NOMO-1 treated with DMSO at 0.1 percent for 48 hours (cell line): ENCODE measurements around the gene PEMT.

Experiments
- DNase-seq: peaks from one replicate; lab custom pipeline; 2025; ENCODE audit not compliant: unreplicated experiment; lab: John Stamatoyannopoulos, UW

Gene PEMT

DNA sequence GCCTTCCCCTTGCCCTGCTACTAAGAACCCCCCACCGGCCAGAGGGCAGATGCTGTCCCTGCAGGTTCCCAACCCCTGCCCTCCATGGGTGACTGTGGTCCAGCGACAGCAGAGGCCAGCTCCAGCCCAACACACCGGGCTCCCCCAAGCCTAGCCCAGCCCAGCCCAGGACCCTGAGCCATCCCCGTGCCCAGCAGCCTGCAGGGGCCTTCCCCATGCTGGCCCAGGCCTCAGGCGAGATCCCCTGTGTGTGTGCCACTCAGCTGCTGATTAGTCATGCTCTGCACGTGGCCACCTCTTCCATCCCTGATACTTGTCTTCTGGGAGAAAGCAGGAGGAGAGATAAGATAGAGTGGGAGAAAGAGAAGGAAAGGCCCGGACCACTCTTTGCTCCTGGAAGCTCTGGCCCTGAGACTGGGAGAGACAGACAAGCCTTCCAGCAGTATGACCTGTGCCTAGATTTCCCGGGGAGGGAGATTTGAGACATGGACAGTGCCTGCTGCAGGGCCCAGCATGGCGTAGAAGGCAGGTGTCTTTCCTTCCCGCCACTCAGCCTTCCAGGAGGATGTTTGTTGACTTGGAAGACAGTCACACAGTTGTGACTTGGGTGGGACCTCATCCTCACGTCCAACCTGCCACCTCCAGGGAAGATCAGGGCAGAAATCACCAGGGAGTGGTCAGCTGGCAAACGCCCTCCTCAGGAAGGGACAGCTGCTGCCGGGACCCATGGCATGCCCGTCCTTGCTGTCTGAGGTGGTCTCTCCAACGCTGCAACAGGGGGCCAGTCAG, 54.0 kb downstream of the PEMT start:
- DNase-seq: no peak

- DNase-seq: no peak
Observed at GRCh38 chr17:17536702-17537101, 54.8 kb downstream of the PEMT start.

DNA sequence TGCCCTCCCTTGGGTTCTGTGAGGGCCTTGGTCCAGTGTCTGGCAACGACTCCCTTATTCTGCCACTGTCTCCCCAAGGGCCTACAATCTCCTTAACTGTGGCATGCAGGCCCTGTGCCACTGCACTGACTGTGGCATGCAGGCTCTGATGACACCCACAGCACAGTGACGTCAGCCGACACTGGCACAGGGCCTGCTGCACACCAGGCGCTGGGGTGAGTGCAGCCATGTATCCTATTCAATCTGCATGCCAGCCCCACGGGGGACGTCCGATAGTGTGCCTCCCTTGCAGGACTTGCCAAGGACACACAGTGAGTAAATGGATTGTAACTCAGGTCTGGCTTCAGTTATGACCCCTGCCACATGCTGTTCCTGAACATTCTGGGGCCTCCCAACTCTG, 55.6 kb downstream of the PEMT start:
- DNase-seq: no peak

GRCh38 chr17:17533901-17534441, 57.5 kb downstream of the PEMT start:
- no peak for DNase-seq

DNA sequence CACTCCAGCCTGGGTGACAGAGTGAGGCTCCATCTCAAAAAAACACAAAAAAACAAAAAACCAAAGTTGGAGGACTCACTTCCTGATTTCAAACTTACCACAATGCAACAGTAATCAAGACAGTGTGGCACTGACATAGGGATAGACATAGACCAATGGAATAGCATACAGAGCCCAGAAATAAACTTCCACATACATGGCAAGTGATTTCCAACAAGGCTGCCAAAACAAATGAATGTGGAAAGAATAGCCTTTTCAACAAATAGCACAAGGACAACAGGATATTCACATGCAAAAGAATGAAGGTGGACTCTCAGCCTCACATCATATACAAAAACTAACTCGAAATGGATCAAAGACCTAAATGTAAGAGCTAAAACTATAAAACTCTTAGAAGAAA, 58.5 kb downstream of the PEMT start:
- DNase-seq: no peak

- DNase-seq: no peak
Observed at GRCh38 chr17:17531156-17531555, 60.4 kb downstream of the PEMT start.

DNA sequence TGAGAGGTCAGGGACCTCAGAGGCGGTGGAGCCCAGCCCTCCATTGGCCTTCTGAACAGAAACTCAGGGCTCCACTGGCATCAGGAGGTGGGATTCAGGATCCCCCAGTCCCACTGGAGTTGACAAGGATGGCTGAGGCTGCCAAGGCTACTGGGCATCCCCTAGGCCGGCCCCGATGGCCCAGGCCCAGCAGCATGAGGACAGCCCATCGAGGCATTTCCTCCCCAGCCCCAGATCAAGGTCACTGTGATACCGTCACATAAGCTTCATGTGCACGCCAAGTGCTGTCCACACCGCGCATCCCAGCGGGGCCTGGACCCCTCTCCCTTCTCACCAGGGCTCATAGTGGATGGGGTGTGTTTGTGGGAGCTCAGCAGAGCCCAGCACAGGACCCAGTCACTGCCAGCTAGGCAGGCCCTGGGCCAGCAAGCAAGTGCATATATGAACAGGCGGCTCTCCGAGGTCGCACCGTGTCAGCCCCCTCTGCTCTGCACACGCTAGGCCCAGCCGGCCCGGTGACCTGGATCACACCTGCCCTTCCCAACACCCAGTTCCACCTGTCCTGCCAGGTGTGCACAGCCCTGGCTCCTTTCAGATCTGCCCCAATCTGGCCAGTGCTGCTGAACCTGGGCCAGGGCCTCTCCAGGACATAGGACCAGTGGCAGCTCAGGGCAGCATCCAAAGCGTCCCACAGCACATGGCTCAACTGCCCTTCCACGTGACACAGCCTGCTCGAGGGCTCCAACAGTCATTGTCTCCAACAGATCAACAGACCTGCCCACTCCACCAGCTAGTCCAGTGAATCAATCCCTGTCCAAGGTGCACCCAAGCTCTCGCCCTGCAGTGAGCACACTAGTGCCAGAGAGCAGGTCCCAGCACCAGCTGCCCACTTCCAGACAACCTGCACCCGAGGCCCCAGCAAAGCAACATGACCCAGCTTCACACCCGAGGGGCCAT, 62.5 kb downstream of the PEMT start:
- no peak for DNase-seq

DNA sequence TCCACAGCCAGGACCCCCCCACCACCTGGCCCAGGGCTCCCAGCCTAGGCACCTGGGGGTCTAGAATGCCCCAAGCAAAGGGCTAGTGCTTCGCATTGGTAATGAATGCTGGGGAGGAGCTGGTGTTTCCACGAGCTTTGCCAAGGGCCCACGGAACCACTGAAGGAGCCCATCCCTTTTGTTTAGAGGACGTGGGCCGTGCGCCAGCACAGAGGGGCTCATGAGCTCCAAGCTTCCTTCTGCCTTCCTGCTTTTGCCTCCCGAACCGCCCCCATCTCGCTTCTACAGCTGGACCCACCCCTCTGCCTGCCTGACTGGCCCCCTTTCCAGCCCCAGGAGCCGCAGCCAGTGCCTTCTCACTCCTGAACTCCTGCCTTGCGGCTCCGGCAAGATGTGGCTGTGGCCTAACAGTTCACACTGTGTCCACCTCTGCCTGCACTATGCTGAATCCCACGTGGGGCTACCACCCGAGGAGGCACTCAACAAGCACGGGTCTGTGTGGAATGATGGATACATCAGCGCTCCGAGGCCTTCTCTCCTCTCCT, 63.5 kb downstream of the PEMT start:
- no peak for DNase-seq

DNA sequence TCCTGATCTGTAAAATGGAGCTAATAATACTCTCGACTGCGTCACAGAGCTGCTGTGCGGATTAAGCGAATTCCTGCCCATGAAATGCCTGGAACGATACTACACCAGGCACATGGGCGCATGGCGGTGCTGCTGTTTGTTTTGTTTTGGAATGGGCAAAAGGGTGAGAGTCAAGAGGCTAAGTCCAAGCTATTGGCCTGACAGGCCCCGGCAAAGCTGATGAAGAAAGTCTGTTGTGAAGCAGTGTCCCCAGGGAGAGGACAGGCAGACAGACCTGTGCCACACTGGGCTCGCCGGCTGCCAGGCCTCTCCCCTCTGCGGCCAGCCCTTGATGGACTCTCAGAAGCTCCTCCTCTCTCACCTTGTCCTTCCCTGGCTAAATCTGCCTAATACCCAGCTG, 64.0 kb downstream of the PEMT start:
- no peak for DNase-seq

GRCh38 chr17:17526369-17526768, 65.1 kb downstream of the PEMT start:
- no peak for DNase-seq

DNA sequence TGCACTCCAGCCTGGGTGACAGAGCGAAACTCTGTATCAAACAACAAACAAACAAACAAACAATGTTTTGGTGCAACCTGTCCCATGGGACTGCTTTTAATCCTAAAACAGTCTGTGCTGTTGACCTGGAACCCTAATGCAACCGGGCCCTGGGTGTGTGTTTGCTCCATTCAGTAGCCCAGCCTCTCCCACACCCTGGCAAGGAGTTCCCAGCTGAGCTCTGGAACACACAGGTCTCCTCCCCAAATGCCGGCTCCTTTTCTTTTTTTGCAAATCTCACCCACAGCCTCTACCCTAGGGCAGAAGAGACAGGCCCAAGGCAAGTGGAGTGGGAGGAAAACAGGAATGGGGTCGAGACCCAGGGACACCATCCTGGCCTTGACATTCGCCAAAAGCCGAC, 65.6 kb downstream of the PEMT start:
- no peak for DNase-seq

GRCh38 chr17:17525311-17525710, 66.2 kb downstream of the PEMT start:
- no peak for DNase-seq

GRCh38 chr17:17523731-17524490, 67.6 kb downstream of the PEMT start:
- DNase-seq: no peak

DNA sequence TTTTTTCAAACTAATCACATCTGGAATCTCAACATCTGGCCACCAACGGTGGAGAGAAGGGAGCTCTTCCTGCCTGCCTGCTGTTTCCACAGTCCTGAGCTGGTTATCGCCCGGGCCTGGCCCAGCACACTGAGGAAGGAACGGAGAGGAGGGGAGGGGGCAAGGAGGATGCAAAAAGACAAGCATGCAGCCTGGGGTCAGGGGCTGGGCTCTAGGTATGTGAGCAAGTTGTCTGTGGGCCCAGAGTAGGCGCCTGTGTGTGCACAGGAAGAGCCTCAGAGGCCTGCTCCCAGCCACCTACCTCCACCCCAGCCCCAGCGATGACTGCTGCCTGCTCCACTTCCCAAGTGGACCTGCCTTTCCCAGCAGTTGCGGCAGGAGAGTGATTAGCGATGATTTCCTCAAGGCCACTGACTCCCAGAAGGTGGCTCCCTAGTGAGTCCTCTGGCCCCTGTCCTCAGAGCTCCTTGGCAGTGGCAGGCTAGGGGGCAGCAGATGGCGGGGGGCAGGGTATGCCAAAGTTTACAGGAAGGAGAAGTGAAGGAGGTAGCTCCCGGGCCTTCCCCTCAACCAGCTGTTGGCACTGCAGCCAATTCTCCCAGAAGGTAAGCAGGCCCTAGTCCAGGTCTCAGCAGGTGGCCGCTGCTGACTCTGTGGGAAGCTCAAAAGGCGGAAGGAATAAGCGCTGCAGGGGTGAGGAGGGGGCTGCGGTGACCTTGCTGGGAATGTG, 68.3 kb downstream of the PEMT start:
- DNase-seq: no peak

DNA sequence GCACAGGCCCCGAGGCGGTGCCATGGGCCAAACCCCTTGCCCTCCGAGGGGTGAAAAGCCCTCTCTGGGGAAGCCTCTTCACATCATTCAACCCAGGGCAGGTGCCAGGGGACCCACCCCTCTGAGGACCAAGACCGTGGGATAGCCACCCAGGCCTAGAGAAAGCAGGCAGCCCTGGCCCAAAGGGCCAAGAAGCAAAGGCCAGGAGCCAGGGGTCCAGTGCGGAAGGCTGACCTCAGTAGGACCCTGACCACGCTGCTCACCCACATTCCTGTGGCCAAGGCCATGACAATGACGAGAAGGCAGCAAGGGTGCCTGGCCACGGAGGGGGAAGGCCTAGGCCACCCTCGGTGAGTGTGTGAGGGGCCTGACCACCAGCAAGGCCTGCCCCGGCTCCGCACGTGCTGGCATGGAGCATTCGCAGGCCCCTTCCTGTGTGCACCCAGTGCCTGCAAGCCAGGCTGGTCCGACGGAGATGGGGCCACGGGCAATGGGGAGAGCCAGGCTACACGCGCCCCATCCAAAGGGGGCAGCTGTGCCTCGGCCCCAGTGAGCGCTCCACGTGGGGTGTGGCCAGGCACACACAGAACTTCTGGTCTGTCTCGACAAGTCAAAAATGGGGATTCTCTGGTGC, 70.8 kb downstream of the PEMT start:
- DNase-seq: no peak

DNA sequence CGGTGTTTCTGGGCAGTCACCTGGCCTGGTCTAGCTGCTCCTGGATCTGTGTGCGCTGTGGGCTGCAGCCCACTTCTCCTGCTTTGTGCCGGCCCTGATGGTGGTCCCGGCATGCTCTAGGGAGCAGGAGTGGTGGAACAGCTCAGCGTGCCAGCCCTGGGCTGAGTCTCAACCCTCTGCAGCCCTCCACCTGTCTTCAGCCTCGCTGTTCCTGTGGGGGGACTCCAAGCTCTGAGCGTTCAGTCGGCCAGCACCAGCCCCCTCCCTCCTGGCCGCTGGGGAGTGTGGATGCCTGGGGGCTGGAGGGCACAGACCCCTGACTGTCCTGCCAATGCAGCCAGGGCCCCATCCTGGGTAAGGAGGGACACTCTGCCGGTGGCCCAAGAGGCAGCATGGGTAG, 71.6 kb downstream of the PEMT start:
- DNase-seq: no peak

GRCh38 chr17:17518951-17519350, 72.6 kb downstream of the PEMT start:
- DNase-seq: no peak

DNA sequence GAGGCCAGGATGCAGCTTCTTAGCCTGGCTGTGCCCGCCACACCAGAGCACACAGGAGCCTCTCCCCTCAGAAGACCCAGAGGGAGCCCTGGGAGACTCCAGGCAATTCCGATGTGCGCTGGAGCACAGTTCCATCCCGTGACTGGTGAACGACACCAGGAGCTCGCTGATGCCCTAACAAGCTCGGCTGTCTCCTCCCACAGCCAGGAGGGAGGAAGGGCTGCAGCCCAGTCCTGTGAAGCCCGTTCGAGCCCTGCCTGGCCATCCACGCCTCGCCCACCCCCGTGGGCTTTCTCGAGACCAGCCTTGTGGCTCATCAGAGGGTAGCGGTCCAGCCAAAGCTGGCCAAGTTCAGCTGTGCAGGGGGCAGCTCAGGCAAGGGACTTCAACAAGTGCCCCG, 73.5 kb downstream of the PEMT start:
- DNase-seq: no peak

DNA sequence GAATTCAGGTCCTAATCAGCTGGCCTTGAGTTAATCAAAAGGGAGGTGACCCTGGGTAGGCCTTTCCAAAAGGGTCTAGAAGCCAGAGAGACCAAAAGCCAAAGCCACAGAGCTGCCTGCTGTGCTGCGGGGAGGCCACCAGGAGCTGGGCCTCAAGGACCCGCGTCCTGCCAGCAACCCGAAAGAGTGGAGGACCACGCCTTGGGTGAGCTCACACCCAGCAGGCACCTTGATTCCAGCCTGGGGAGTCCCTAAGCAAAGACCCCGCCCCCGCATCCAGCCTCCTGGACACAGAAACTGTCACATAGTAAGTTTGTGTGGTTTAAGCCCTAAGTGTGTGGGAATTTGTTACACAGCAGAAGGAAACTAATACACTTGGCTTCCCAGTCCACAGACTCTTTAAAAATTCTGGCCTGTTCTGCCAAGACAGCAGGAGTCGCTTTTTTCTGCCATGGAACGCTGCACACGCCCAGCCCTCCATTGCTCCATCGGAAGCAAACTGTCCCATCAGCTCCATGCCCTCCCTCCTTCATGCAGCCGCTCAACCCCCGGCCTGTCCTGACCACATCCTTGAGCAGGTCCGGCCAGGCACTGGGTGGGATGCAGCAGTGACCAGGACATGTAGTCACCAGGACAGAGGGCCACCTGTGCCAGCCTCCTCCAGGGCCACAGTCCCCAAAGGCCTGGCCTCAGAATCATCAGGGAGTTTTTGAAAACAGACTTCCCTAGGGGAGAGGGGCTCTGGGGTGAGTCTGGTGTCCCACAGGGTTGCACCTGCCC, 74.4 kb downstream of the PEMT start:
- no peak for DNase-seq
